HuH-7 (cell line): ENCODE measurements around the gene HTRA3.

ENCODE experiments used
- DNase-seq: peaks from one replicate; pipeline ENCODE4 v3.0.0; 2011; ENCODE audit warnings: low spot score

HTRA3 gene

GRCh38 chr4:8355864-8356565 lies 86.5 kb downstream of the HTRA3 start:
- no peak for DNase-seq
